Measurements from ENCODE around the gene COQ8A.
"Not testable (repeated sequence)": the region's sequence is repeated elsewhere in the genome, so short reads cannot be mapped to it uniquely, and the experiment has no call there.

Gene COQ8A

DNA sequence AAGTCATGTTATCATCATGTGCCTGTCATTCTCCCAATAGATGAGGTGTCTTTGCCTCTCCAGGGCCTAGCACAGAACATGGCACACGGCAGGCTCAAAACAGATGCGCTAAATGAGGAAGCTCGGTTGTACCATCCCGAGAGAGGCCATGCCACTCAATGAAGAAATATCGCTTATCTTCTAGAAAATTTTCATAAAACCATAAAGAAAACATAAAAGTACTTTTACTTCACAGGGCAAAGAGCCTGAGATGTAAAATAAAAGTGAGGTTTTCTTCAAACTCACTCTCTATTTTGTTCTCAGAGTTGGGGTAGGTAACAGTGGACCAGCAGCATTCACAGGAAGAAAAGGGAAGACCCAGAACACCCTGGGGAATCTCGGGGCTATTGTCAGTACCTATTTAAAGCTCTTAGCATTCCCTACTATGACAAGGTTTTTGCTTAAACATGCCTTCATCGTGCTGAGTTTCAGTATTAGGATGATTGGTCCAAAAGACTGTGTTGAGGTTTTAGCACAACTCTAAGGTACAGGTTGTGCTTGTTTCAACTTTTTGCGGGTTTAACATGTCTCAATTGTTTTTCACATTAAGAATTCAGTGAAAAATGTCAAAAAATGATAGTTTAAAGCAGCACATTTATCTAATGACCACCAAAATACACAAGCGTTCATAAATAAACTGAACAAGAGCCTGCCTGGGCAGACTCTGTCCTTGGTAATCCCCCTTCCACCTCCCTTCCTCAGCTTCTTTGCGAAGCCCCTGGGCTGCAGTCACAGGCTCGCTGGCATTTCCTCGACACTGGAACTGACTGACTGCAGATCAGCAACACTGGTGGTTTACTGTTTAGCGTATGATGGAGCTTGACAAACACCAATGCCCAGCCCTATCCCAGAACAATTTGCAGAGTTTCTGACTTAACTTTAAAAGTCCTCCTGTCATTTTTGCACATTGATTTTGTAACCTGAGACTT is 55.6 kb downstream of the COQ8A start:
- no peak overlapping the region for H3K4me3 ChIP-seq (ENCODE audit: control insufficient read depth, low read depth, low read length)
- TF ChIP-seq, protein P1, sequence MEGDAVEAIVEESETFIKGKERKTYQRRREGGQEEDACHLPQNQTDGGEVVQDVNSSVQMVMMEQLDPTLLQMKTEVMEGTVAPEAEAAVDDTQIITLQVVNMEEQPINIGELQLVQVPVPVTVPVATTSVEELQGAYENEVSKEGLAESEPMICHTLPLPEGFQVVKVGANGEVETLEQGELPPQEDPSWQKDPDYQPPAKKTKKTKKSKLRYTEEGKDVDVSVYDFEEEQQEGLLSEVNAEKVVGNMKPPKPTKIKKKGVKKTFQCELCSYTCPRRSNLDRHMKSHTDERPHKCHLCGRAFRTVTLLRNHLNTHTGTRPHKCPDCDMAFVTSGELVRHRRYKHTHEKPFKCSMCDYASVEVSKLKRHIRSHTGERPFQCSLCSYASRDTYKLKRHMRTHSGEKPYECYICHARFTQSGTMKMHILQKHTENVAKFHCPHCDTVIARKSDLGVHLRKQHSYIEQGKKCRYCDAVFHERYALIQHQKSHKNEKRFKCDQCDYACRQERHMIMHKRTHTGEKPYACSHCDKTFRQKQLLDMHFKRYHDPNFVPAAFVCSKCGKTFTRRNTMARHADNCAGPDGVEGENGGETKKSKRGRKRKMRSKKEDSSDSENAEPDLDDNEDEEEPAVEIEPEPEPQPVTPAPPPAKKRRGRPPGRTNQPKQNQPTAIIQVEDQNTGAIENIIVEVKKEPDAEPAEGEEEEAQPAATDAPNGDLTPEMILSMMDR (conservative IDR thresholded peaks at IDR 0.05; ENCODE audit: control insufficient read depth, insufficient read depth, low read depth, low read length), result no peak
- no peak for DNase-seq (ENCODE audit: low read depth)

DNA sequence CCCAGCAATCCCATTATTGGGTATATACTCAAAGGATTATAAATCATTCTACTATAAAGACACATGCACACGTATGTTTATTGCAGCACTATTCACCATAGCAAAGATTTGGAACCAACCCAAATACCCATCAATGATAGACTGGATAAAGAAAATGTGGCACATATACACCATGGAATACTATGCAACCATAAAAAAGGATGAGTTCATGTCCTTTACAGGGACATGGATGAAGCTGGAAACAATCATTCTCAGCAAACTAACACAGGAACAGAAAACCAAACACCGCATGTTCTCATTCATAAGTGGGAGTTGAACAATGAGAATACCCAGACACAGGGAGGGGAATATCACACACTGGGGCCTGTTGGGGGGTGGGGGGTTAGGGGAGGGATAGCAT is 59.5 kb downstream of the COQ8A start:
- not testable (repeated sequence) for H3K4me3 ChIP-seq (ENCODE audit: control insufficient read depth, low read depth, low read length)

DNA sequence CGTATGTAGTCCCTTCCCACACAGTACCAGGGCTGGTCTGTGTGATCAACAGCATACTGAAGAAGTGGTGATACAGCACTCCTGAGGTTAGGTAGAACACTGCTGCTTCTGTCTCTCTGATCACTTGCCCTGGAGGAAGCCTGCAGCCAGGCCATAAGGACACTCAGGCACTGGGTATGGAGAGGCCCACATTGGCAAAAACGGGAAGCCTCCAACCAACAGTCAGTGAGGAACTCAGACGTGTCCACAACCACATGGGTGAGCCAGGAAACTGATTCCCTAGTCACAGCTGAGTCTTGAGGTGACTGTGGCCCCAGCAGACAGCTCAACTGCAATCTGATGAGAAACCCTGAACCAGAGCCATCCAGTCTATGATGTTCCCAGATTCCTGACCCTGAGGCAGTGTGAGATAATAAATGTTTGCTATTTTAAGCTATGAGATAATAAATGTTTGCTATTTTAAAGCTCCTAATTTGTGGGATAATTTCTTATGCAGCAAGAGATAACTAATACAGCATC is 62.5 kb downstream of the COQ8A start:
- H3K4me3 ChIP-seq (ENCODE audit: control insufficient read depth, low read depth, low read length), result no peak overlapping the region
- TF ChIP-seq, protein P1 (conservative IDR thresholded peaks at IDR 0.05; ENCODE audit: control insufficient read depth, insufficient read depth, low read depth, low read length), result no peak
- DNase-seq (ENCODE audit: low read depth), result no peak

More for the DNA sequence above, 59.5 kb downstream of the COQ8A start:
- DNase-seq (ENCODE audit: low read depth), result not testable (repeated sequence)

DNA sequence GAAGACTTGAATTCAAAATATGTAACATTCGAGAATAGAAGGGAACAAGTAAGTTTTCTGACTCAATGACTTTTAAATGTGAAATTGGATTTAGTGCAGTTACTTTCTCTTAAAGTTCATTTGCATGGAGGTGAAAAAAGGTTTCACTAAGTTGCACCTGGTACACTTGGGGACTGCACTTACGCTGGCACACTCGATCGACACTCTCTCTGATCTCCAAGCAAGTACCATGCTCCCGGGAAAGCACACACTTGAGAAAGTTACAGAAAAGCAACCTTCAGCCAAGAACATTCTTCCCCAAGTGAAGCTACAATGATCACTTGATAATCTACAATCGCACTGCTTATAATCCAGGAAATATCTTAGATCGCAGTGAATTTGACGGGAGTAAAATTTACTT is 63.1 kb downstream of the COQ8A start:
- TF ChIP-seq, protein P1 (conservative IDR thresholded peaks at IDR 0.05; ENCODE audit: control insufficient read depth, insufficient read depth, low read depth, low read length), result no peak
- no peak for DNase-seq (ENCODE audit: low read depth)
- H3K4me3 ChIP-seq (ENCODE audit: control insufficient read depth, low read depth, low read length), result no peak overlapping the region

DNA sequence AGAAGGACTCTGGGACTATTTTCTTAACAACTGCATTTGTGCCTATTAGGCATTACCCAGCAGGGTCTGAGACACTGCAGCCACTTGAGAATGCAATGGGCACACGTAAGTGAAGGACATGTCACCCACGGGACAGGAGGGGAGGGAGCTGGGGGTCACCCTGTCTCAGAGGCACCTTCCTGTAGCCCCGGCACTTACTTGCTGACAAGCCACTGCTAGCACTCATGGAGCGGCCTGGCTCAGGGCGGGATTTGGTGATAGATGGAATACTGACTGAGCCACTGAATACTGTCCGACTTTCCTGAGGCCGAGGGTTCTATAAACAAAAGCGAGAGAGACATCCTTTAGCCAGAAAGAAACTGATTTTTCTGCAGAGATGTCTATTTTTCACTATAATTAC is 64.7 kb downstream of the COQ8A start:
- no peak for DNase-seq (ENCODE audit: low read depth)
- TF ChIP-seq, protein P1 (conservative IDR thresholded peaks at IDR 0.05; ENCODE audit: control insufficient read depth, insufficient read depth, low read depth, low read length), result no peak

DNA sequence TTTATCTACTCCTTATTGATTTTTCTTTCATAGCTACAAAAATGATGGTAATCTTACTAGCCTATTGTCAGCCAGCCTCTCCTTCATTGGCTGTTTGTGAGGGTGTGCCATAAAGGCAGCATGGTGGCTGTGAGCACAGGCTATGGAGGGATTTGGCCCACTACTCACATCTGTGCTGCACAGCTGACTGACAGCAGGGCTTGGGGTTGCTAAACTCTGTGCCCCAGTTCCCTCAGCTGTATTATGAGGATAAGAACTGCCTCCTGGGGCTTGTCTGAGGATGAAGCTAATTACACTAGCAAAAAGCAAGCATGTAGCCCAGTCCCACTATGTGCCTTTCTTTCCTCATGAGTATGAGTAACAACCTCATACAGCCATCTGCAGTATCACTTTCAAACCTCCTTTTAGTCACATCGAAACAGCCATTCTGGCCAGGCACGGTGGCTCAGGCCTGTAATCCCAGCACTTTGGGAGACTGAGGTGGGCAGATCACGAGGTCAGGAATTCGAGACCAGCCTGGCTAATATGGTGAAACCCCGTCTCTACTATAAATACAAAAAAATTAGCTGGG is 66.2 kb downstream of the COQ8A start:
- no peak for DNase-seq (ENCODE audit: low read depth)
- no peak overlapping the region for H3K4me3 ChIP-seq (ENCODE audit: control insufficient read depth, low read depth, low read length)
- TF ChIP-seq, protein P1 (conservative IDR thresholded peaks at IDR 0.05; ENCODE audit: control insufficient read depth, insufficient read depth, low read depth, low read length), result no peak

More for the DNA sequence above, 64.7 kb downstream of the COQ8A start:
- H3K4me3 ChIP-seq (ENCODE audit: control insufficient read depth, low read depth, low read length), result no peak overlapping the region

DNA sequence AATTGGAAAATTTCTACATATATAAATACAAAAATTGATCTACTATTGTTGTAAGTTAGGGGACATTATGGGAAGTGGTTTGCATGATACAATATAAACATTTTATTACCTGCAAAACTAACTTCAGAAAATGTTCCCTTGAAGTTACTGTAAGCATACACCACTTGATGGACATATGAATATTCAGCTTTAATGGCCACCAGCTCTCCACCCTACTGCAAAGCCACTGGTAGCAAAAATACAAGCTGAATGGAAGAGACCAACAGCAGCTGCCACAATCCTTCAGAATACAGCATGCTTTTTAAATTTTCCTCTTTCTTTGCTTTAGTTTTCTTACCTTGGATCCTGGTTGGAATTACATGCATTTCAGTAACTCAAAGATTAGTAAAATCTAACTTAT is 69.8 kb downstream of the COQ8A start:
- DNase-seq (ENCODE audit: low read depth), result no peak
- TF ChIP-seq, protein P1 (conservative IDR thresholded peaks at IDR 0.05; ENCODE audit: control insufficient read depth, insufficient read depth, low read depth, low read length), result no peak
- no peak overlapping the region for H3K4me3 ChIP-seq (ENCODE audit: control insufficient read depth, low read depth, low read length)
